DND-41 (cell line): ENCODE measurements around the gene SMIM33.

ENCODE experiments used
- ATAC-seq: fragments of 200-7000 bp; cut with Tn5 transposase; 3 replicates; pipeline ENCODE4 v1.9.1; 2021; ENCODE audit warnings: low read depth; ENCODE audit not compliant: insufficient read depth
- DNase-seq: peaks from one replicate; pipeline ENCODE4 v3.0.0-alpha.2; 2020
- H2AFZ ChIP-seq: 2 replicates; pipeline ENCODE4 v1.6.0; 2012; ENCODE audit warnings: low read depth, low read length
- H3K27ac ChIP-seq: 2 replicates; pipeline ENCODE4 v1.5.1; 2012; ENCODE audit warnings: low read length, inconsistent platforms
- H3K27me3 ChIP-seq: fragments of 200-600 bp; sonication (generic); 2 replicates; pipeline ENCODE4 v1.6.0; 2012; ENCODE audit warnings: low read length, mild to moderate bottlenecking, inconsistent platforms; ENCODE audit not compliant: insufficient read depth, poor library complexity
- H3K36me3 ChIP-seq: 2 replicates; pipeline ENCODE4 v1.5.1; 2012; ENCODE audit warnings: low read length, inconsistent platforms; ENCODE audit not compliant: insufficient read depth
- H3K4me1 ChIP-seq: 2 replicates; pipeline ENCODE4 v1.5.1; 2012; ENCODE audit warnings: mild to moderate bottlenecking, low read length; ENCODE audit not compliant: insufficient read depth
- H3K4me2 ChIP-seq: 2 replicates; pipeline ENCODE4 v1.6.0; 2012; ENCODE audit warnings: mild to moderate bottlenecking, moderate library complexity, low read length, inconsistent platforms; ENCODE audit not compliant: insufficient read depth
- H3K4me3 ChIP-seq, 2 experiments: fragments of 200-600 bp in 1 of 2; shearing (Covaris generic) in 1 of 2; 2 replicates each; pipeline ENCODE4 v1.5.1; 2012 to 2016; ENCODE audit warnings: inconsistent platforms in 2 of 2, low read length in 2 of 2, mild to moderate bottlenecking in 2 of 2, low read depth in 1 of 2, moderate library complexity in 1 of 2
- H3K79me2 ChIP-seq: 2 replicates; pipeline ENCODE4 v1.6.0; 2012; ENCODE audit warnings: low read length, inconsistent platforms; ENCODE audit not compliant: insufficient read depth
- H3K9ac ChIP-seq: 2 replicates; pipeline ENCODE4 v1.6.0; 2012; ENCODE audit warnings: low read depth, mild to moderate bottlenecking, inconsistent platforms, low read length, moderate library complexity
- H3K9me3 ChIP-seq: 2 replicates; pipeline ENCODE4 v1.5.1; 2012; ENCODE audit warnings: low read length, moderate library complexity, mild to moderate bottlenecking, inconsistent platforms; ENCODE audit not compliant: insufficient read depth, severe bottlenecking
- H4K20me1 ChIP-seq: 2 replicates; pipeline ENCODE4 v1.6.0; 2012; ENCODE audit warnings: low read length; ENCODE audit not compliant: insufficient read depth
- EZH2 ChIP-seq: IDR thresholded peaks from 3 replicates; pipeline ENCODE4 v1.6.1; 2012; ENCODE audit warnings: borderline replicate concordance, low read depth, mild to moderate bottlenecking, moderate library complexity, low read length, inconsistent platforms; ENCODE audit not compliant: severe bottlenecking
- TF ChIP-seq, protein P1 (sequence below): IDR thresholded peaks from 2 replicates; pipeline ENCODE4 v1.5.1; 2012; ENCODE audit warnings: borderline replicate concordance, low read length, moderate library complexity, mild to moderate bottlenecking; ENCODE audit not compliant: poor library complexity, severe bottlenecking; ENCODE audit errors: extremely low read depth

SMIM33 gene

DNA sequence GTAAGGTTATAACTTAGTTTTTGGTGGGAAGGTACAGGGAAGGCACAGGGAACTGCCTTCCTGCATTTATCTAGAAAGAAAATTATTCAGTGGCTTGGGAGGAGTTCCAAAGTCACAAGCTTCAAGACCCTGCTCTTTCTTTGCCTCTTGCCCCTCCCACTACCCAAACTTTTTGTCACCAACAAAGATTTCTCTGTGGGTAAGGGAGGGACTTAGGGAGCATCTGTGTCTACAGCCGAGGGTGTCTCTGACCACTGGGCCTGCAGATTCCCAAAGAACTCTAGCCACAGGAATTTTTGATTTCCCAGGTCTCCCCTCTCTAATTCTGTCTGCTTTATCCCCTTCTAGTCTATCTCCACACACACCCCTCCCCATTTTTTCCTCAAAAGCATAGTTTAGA, 10.3 kb upstream of the SMIM33 start:
- ATAC-seq (no peak), DNase-seq (no peak)
- Histone ChIP-seq H3K27me3 (no peaks in the 10 kb centered on the region), H3K9ac (no peak overlapping the region), H3K4me3 (no peak overlapping the region), H3K4me2 (no peak overlapping the region), H3K79me2 (no peaks in the 10 kb centered on the region), H4K20me1 (no peaks in the 10 kb centered on the region), H2AFZ (no peak overlapping the region), H3K27ac (no peak overlapping the region), H3K4me1 (peaks cover 26% of the 10 kb centered on the region), H3K36me3 (no peaks in the 10 kb centered on the region), H3K9me3 (no peaks in the 10 kb centered on the region)
- no peak for TF ChIP-seq EZH2
- TF ChIP-seq, protein P1, sequence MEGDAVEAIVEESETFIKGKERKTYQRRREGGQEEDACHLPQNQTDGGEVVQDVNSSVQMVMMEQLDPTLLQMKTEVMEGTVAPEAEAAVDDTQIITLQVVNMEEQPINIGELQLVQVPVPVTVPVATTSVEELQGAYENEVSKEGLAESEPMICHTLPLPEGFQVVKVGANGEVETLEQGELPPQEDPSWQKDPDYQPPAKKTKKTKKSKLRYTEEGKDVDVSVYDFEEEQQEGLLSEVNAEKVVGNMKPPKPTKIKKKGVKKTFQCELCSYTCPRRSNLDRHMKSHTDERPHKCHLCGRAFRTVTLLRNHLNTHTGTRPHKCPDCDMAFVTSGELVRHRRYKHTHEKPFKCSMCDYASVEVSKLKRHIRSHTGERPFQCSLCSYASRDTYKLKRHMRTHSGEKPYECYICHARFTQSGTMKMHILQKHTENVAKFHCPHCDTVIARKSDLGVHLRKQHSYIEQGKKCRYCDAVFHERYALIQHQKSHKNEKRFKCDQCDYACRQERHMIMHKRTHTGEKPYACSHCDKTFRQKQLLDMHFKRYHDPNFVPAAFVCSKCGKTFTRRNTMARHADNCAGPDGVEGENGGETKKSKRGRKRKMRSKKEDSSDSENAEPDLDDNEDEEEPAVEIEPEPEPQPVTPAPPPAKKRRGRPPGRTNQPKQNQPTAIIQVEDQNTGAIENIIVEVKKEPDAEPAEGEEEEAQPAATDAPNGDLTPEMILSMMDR: no peak

DNA sequence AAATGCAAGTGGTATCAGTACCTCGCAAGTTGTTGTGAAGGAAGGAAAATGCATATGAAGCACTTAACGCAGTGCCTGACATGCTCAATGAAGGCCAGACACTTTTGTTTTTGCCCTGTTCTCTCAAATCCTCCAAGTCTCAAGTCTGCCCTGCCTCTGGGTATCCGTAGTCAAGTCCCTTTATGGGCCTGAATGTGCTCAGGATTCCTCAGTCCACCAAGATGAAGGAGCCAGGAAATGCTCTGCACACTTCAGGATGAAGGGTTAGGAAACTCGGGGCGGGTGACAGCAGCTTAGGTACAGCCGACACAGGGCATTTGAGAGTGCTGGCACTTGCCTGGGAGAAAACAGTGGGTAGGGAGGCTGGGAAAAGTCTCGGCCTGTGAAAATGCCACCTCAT, 9.6 kb upstream of the SMIM33 start:
- DNase-seq (no peak), ATAC-seq (no peak)
- H3K4me2 ChIP-seq: no peak overlapping the region
- H3K36me3 ChIP-seq: no peaks in the 10 kb centered on the region
- H3K4me1 ChIP-seq: peaks cover 26% of the 10 kb centered on the region
- H3K79me2 ChIP-seq: no peaks in the 10 kb centered on the region
- no peak for TF ChIP-seq EZH2
- TF ChIP-seq, protein P1: no peak
- H3K27me3 ChIP-seq: no peaks in the 10 kb centered on the region
- no peak overlapping the region for H3K4me3 ChIP-seq
- H3K27ac ChIP-seq: no peak overlapping the region
- no peaks in the 10 kb centered on the region for H3K9me3 ChIP-seq
- no peak overlapping the region for H2AFZ ChIP-seq
- no peaks in the 10 kb centered on the region for H4K20me1 ChIP-seq
- no peak overlapping the region for H3K9ac ChIP-seq

DNA sequence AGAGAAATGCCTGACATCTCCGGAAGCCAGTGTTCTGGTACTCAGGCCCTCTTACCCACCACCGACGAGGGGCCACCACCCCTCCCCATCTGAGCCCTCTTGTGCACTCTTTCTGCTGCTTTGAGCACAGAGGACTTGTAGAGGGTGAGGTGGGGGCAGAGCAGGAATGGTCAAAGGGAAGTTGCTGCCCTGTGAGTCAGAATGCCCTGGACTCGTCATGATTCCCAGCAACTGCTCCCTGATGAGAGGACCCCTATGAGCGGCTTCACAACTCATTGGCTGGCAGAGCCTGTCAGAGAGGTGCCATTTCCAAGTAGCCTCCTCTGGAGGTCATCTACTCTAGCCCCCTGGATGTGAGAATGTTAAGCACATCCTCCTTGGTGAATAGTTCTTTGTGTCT, 9.1 kb upstream of the SMIM33 start:
- Histone ChIP-seq H3K4me3 (no peak overlapping the region), H3K4me2 (no peak overlapping the region), H3K27ac (no peak overlapping the region), H3K9ac (no peak overlapping the region), H3K27me3 (no peaks in the 10 kb centered on the region), H3K9me3 (no peaks in the 10 kb centered on the region), H2AFZ (no peak overlapping the region), H3K79me2 (no peaks in the 10 kb centered on the region), H4K20me1 (no peaks in the 10 kb centered on the region), H3K4me1 (peaks cover 26% of the 10 kb centered on the region), H3K36me3 (no peaks in the 10 kb centered on the region)
- DNase-seq: no peak
- no peak for ATAC-seq
- TF ChIP-seq, protein P1: no peak

DNA sequence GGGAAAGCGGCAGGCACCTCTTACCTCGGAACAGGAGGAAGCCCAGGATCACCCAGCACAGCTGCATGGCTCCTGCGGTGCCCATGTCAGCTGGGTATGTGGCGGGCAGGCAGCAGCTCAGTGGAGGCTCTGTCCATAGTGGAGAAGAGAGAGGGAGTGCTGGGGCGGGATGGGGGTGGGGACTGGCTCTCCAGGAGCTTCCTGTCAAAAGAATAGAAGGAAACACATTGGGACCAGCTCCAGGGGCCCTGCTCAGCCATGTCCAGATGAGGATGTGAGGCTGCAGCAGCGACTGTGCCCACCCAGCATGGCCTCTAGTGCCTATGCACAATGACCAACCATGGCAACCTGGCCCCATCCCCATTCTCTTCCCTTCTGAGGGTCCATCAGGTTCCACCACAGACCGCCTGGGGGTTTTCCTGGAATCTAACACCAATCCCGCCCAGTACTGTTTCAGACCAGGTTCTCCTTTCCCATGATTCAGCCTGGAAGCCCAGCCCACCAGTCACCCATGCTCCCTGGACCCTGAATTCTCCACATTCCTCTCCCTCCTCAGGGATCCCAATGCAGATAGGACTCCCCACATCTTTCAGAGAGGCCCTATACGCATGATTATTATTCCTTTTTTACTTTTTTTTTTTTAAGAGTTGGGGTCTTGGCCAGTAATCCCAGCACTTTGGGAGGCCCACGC, 8.1 kb upstream of the SMIM33 start, which contains the start of gene ECSCR:
TSS of gene ECSCR (minus strand) at position 158 of the 691 bp plus-strand sequence. CDS start at position 85, 73 bp downstream.
- ATAC-seq (no peak), DNase-seq (no peak)
- H2AFZ ChIP-seq: no peak within 1 kb of the TSS
- no peaks in the 10 kb centered on the region for H4K20me1 ChIP-seq
- peaks cover 22% of the 10 kb centered on the region for H3K4me1 ChIP-seq
- H3K79me2 ChIP-seq: no peaks in the 10 kb centered on the region
- H3K4me3 ChIP-seq: no peak within 1 kb of the TSS
- H3K27me3 ChIP-seq: no peaks in the 10 kb centered on the region
- H3K4me2 ChIP-seq: no peak within 1 kb of the TSS
- TF ChIP-seq, protein P1: no peak
- no peak for TF ChIP-seq EZH2
- H3K9me3 ChIP-seq: no peaks in the 10 kb centered on the region
- no peak within 1 kb of the TSS for H3K9ac ChIP-seq
- H3K36me3 ChIP-seq: no peaks in the 10 kb centered on the region
- no peak within 1 kb of the TSS for H3K27ac ChIP-seq
